Fibroblast of lung (primary cell): ENCODE data around the gene HMX1. TPM values are rescaled to one million over a fixed set of nuclear protein-coding genes. Genes with fewer than 3 reads are reported as not detected.

Source experiments
- DNase-seq, 2 donors: peaks; one replicate each; pipeline versions ENCODE4 v3.0.0 to v3.0.0-alpha.2; 2010; ENCODE audit warnings: low read depth in 2 of 2
- H2AFZ ChIP-seq: 2 replicates; pipeline ENCODE4 v1.5.1; 2012; ENCODE audit warnings: low read length, control low read depth, inconsistent platforms
- H3K27ac ChIP-seq: 2 replicates; pipeline ENCODE4 v1.5.1; 2011; ENCODE audit warnings: low read length, control low read depth; ENCODE audit not compliant: insufficient read depth
- H3K27me3 ChIP-seq: 2 replicates; pipeline ENCODE4 v1.5.1; 2011; ENCODE audit warnings: mild to moderate bottlenecking, low read length; ENCODE audit not compliant: control insufficient read depth, insufficient read depth
- H3K36me3 ChIP-seq: 2 replicates; pipeline ENCODE4 v1.5.1; 2011; ENCODE audit warnings: low read length; ENCODE audit not compliant: control insufficient read depth, insufficient read depth
- H3K4me1 ChIP-seq: 2 replicates; pipeline ENCODE4 v1.5.1; 2011; ENCODE audit warnings: low read length; ENCODE audit not compliant: control insufficient read depth, insufficient read depth; ENCODE audit errors: extremely low read depth
- H3K4me2 ChIP-seq: 2 replicates; pipeline ENCODE4 v1.5.1; 2011; ENCODE audit warnings: low read length, control low read depth; ENCODE audit not compliant: insufficient read depth; ENCODE audit errors: extremely low read depth
- H3K4me3 ChIP-seq, 4 experiments: fragments of 200-600 bp in 1 of 4; sonication (generic) in 1 of 4; replicated peaks in 1 of 4; 2 replicates each; pipeline ENCODE4 v1.5.1; 2011 to 2016; ENCODE audit warnings: low read length in 4 of 4, low read depth in 3 of 4, mild to moderate bottlenecking in 3 of 4, control low read depth in 2 of 4, inconsistent platforms in 1 of 4, mixed read lengths in 1 of 4; ENCODE audit not compliant: insufficient read depth in 1 of 4; ENCODE audit errors: control extremely low read depth in 1 of 4
- H3K79me2 ChIP-seq: 2 replicates; pipeline ENCODE4 v1.5.1; 2012; ENCODE audit warnings: mild to moderate bottlenecking, low read length, inconsistent platforms; ENCODE audit not compliant: control insufficient read depth, insufficient read depth
- H3K9ac ChIP-seq: 2 replicates; pipeline ENCODE4 v1.5.1; 2011; ENCODE audit warnings: mild to moderate bottlenecking, low read length, control low read depth; ENCODE audit not compliant: insufficient read depth
- H3K9me3 ChIP-seq: 2 replicates; pipeline ENCODE4 v1.5.1; 2012; ENCODE audit warnings: low read depth, low read length; ENCODE audit not compliant: control insufficient read depth, insufficient read depth
- H4K20me1 ChIP-seq: 2 replicates; pipeline ENCODE4 v1.5.1; 2011; ENCODE audit warnings: low read length; ENCODE audit not compliant: control insufficient read depth, insufficient read depth; ENCODE audit errors: extremely low read depth
- EZH2 ChIP-seq: IDR thresholded peaks from 2 replicates; pipeline ENCODE4 v1.5.1; 2012; ENCODE audit warnings: low read length, control low read depth, mild to moderate bottlenecking; ENCODE audit errors: missing control alignments
- polyA plus RNA-seq, 2 donors: library from polyadenylated mRNA; depleted of rRNA in 1 of 2; stranded (reverse) in 1 of 2; unstranded in 1 of 2; fragments of >200 nt; gene quantifications; 2 replicates each; pipeline ENCODE4 v1.2.1, GENCODE V29; 2011 to 2012; ENCODE audit warnings: missing spikeins in 1 of 2
- total RNA-seq: library from RNA; depleted of rRNA; stranded (reverse); fragments of >200 nt; gene quantifications from 2 replicates; pipeline ENCODE4 v1.2.1, GENCODE V29; 2014
- TF ChIP-seq, protein P1 (sequence below), 2 donors: IDR thresholded peaks in 1 of 2; conservative IDR thresholded peaks in 1 of 2; 1 replicate in 1 of 2; 2 replicates in 1 of 2; pipeline ENCODE4 v1.5.1; 2011 to 2012; ENCODE audit warnings: low read length in 2 of 2, control low read depth in 1 of 2, inconsistent platforms in 1 of 2, low read depth in 1 of 2, mild to moderate bottlenecking in 1 of 2

The HMX1 gene
- total and polyA plus RNA-seq, 2 donors (not counting 1 experiment from before 2014, with no cell fraction given): not detected

DNA sequence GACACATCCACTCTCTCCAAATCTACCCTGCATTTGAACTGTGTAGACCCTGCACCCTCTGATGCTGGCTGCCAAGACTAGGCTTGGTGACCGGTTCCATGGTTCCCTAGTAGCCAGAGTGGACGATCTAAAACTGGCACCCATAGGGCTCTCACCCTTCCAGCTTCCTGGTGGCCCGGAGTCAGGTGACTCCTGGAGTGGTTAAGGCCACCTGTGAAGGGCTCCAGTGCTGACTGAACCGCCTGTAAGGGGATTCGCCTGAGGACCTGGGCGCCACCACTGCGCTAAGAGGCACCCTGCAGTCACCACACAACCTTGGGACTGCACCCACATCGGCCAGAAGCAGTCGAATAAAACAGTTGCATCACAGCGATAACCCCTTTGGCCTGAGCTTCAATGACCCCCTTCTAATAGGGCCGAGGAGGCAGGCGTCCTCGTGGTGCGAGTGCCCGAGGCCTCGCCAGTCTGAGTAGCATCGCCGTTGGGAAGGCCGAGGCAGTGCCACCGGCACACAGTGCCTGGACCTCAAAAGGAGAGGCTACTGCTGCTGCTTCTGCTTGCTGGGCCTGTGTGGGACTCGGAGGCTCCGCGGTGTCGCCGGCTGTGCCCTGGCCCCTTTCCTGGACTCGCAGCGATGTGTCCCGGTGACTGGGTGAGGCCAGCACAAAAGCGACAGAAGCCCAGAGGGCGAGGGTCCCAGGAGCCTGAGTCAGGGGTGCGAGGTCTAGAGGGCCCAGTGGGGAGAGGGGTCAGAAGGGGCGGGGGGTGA, 6.5 kb downstream of the HMX1 start:
- Histone ChIP-seq H3K4me1 (no peaks in the 10 kb centered on the region), H3K9me3 (no peaks in the 10 kb centered on the region), H3K79me2 (no peaks in the 10 kb centered on the region), H3K36me3 (no peaks in the 10 kb centered on the region), H3K9ac (no peak overlapping the region), H2AFZ (no peak overlapping the region), H3K27ac (no peak overlapping the region), H3K4me2 (no peak overlapping the region), H4K20me1 (no peaks in the 10 kb centered on the region), H3K27me3 (peaks cover 50% of the 10 kb centered on the region), H3K4me3 (no peak overlapping the region)
- no peak for TF ChIP-seq EZH2
- TF ChIP-seq, protein P1, sequence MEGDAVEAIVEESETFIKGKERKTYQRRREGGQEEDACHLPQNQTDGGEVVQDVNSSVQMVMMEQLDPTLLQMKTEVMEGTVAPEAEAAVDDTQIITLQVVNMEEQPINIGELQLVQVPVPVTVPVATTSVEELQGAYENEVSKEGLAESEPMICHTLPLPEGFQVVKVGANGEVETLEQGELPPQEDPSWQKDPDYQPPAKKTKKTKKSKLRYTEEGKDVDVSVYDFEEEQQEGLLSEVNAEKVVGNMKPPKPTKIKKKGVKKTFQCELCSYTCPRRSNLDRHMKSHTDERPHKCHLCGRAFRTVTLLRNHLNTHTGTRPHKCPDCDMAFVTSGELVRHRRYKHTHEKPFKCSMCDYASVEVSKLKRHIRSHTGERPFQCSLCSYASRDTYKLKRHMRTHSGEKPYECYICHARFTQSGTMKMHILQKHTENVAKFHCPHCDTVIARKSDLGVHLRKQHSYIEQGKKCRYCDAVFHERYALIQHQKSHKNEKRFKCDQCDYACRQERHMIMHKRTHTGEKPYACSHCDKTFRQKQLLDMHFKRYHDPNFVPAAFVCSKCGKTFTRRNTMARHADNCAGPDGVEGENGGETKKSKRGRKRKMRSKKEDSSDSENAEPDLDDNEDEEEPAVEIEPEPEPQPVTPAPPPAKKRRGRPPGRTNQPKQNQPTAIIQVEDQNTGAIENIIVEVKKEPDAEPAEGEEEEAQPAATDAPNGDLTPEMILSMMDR (conservative IDR thresholded peaks at IDR 0.05 in 1 of 2, IDR thresholded peaks at IDR 0.05 in 1 of 2; ENCODE audit: low read depth in 1 of 2, low read length in 2 of 2): no peak
- DNase-seq: no peak

DNA sequence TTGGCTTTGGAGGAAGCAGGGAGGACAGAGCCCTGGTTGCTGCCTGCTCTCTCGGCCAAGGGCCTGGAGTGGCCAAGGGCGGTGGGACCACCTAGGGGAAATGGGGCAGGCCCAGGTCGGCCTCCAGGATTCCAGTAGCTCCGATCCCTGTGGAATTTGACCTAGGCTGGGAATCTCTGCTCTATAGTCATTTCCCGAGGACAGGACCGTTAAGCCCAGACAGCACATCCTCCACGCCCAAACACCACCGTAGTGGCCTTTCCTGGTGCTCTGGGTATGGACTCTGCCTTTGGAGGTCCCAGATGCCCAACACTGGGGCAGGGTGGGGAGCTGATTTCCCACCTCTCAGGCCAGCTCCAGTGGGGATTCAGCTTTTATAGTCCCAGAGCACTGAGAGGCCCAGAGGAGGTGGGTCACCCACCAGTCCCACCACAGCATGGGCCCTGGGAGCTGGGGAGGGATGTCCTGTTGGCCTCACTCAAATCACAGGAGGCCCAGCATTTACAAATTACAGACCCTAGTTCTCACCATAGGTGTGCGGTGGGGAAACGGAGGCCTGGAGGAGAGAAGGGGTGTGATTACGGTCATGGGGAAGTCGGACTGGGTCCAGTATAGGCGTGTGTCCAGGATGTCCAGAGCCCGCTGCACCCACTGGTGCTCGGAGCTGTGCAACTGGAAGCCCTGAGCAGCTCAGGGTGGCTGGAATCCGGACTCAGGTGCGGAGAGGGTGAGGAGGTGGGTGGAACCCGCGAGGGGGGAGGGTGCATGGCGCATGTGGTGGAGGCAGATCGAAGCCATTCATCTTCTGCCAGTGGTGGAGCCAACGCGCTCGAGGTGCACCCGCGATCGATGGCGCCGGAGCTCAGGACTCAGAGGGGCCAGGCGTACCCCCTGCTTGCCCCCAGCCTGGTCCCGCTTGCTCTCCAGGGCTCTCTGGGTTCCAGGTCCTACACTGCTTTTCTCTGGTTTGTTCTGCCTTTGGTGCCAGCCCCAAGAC, 7.7 kb downstream of the HMX1 start:
- H3K9ac ChIP-seq: no peak overlapping the region
- H4K20me1 ChIP-seq: no peaks in the 10 kb centered on the region
- no peaks in the 10 kb centered on the region for H3K79me2 ChIP-seq
- no peak overlapping the region for H3K4me2 ChIP-seq
- no peak for DNase-seq
- no peaks in the 10 kb centered on the region for H3K4me1 ChIP-seq
- no peaks in the 10 kb centered on the region for H3K9me3 ChIP-seq
- H3K27me3 ChIP-seq: peaks cover 57% of the 10 kb centered on the region
- TF ChIP-seq, protein P1 (conservative IDR thresholded peaks at IDR 0.05 in 1 of 2, IDR thresholded peaks at IDR 0.05 in 1 of 2; ENCODE audit: low read depth in 1 of 2, low read length in 2 of 2): no peak
- no peak for TF ChIP-seq EZH2
- H2AFZ ChIP-seq: no peak overlapping the region
- no peaks in the 10 kb centered on the region for H3K36me3 ChIP-seq
- H3K4me3 ChIP-seq: no peak overlapping the region
- H3K27ac ChIP-seq: no peak overlapping the region
